HG03039 (cell line): ENCODE data around the gene KIF5A.

ENCODE experiments used
- ATAC-seq: cut with Tn5 transposase; IDR thresholded peaks from one replicate; pipeline ENCODE4 v1.9.1; 2021; ENCODE audit warnings: mild to moderate bottlenecking, moderate library complexity; ENCODE audit not compliant: unreplicated experiment

The KIF5A gene

GRCh38 chr12:57628280-57629191 lies 78.7 kb downstream of the KIF5A start:
- ATAC-seq = no peak

- no peak for ATAC-seq
These were observed 80.1 kb downstream of the KIF5A start for GRCh38 chr12:57629897-57630471.

- ATAC-seq = no peak
These were observed 81.1 kb downstream of the KIF5A start for GRCh38 chr12:57630891-57631433.

- ATAC-seq = no peak
These were observed 81.8 kb downstream of the KIF5A start for GRCh38 chr12:57631566-57632072.

GRCh38 chr12:57632073-57632957 lies 82.5 kb downstream of the KIF5A start:
- no peak for ATAC-seq

- ATAC-seq = no peak
These were observed 83.4 kb downstream of the KIF5A start, which contains the start of gene B4GALNT1 for GRCh38 chr12:57632958-57633840. B4GALNT1 (minus strand) TSS chr12:57633201; CDS start chr12:57632132, 1,069 bp downstream.
